CD4-positive, alpha-beta T cell (primary cell): ENCODE measurements around the gene FADS1. TPM values are rescaled to one million over a fixed set of nuclear protein-coding genes. Genes with fewer than 3 reads are reported as not detected.

ENCODE experiments used
- ATAC-seq: fragments of 200-7000 bp; cut with Tn5 transposase; one replicate; pipeline ENCODE4 v1.10.0; 2022; ENCODE audit warnings: mild to moderate bottlenecking; ENCODE audit not compliant: poor library complexity
- CTCF ChIA-PET: fragments of 350-600 bp; sonication (Branson Sonifier 250); formaldehyde crosslinking; loops from one replicate; lab custom pipeline; 2021; ENCODE audit warnings: antibody characterized with exemption, inconsistent platforms; lab: Charles Lee
- POLR2A ChIA-PET: fragments of 350-600 bp; sonication (Branson Sonifier 250); formaldehyde crosslinking; loops from one replicate; lab custom pipeline; 2021; ENCODE audit warnings: antibody characterized with exemption, inconsistent platforms; lab: Charles Lee
- DNase-seq, 14 experiments: peaks; one replicate each; pipeline ENCODE4 v3.0.0-alpha.2; 2013 to 2020; ENCODE audit warnings: mixed read lengths in 2 of 14
- H3K27ac ChIP-seq, 2 donors: one replicate each; pipeline versions ENCODE4 v1.5.1 to v1.7.0; 2013; ENCODE audit warnings: low read length in 2 of 2, low read depth in 1 of 2, mild to moderate bottlenecking in 1 of 2
- H3K27me3 ChIP-seq, 2 experiments: 1 replicate in 1 of 2; 2 replicates in 1 of 2; pipeline versions ENCODE4 v1.6.1 to v1.7.0; 2013; ENCODE audit warnings: low read length in 2 of 2, control low read depth in 1 of 2, mild to moderate bottlenecking in 1 of 2, moderate library complexity in 1 of 2; ENCODE audit not compliant: insufficient read depth in 2 of 2, control insufficient read depth in 1 of 2
- H3K36me3 ChIP-seq: one replicate; pipeline ENCODE4 v1.6.1; 2013; ENCODE audit warnings: low read length, control low read depth; ENCODE audit not compliant: insufficient read depth
- H3K4me1 ChIP-seq: one replicate; pipeline ENCODE4 v1.6.1; 2013; ENCODE audit warnings: low read length, control low read depth; ENCODE audit not compliant: insufficient read depth
- H3K4me3 ChIP-seq: one replicate; pipeline ENCODE4 v1.5.1; 2013; ENCODE audit warnings: mild to moderate bottlenecking, low read length, moderate library complexity
- H3K9me3 ChIP-seq, 2 experiments: 1 replicate in 1 of 2; 2 replicates in 1 of 2; pipeline versions ENCODE4 v1.6.1 to v1.7.0; 2013; ENCODE audit warnings: low read length in 2 of 2, mild to moderate bottlenecking in 2 of 2, control low read depth in 1 of 2, moderate library complexity in 1 of 2; ENCODE audit not compliant: control insufficient read depth in 1 of 2, insufficient read depth in 1 of 2
- H3K27ac Mint-ChIP-seq: one replicate; pipeline ENCODE4 v1.8.0; 2020; ENCODE audit warnings: mixed read lengths
- H3K27me3 Mint-ChIP-seq: one replicate; pipeline ENCODE4 v1.8.0; 2021; ENCODE audit warnings: mixed read lengths
- H3K36me3 Mint-ChIP-seq: one replicate; pipeline ENCODE4 v1.8.0; 2021; ENCODE audit warnings: low read depth, mixed read lengths
- H3K4me1 Mint-ChIP-seq: one replicate; pipeline ENCODE4 v1.8.0; 2021; ENCODE audit warnings: low read depth, mixed read lengths
- H3K4me3 Mint-ChIP-seq: one replicate; pipeline ENCODE4 v1.8.0; 2020; ENCODE audit warnings: mild to moderate bottlenecking, mixed read lengths
- H3K9me3 Mint-ChIP-seq: one replicate; pipeline ENCODE4 v1.8.0; 2020; ENCODE audit warnings: mixed read lengths
- CTCF ChIP-seq: fragments of 200-600 bp; IDR thresholded peaks from one replicate; pipeline ENCODE4 v1.8.0; 2022; ENCODE audit warnings: antibody characterized with exemption, mild to moderate bottlenecking
- intact Hi-C, 2 experiments: fragments of 100-400 bp; cut with DNase I in 1 of 2; cut with micrococcal nuclease in 1 of 2; formaldehyde crosslinking; loops; one replicate each; pipeline versions ENCODE4 v1.15.1 to v1.9.0; 2023 to 2025; cut with DNase I, micrococcal nuclease
- total RNA-seq, 174 experiments: library from RNA in 2 of 174; stranded (reverse) in 2 of 174; gene quantifications; one replicate each; pipeline ENCODE4 v1.2.3 and lab custom pipeline; 2021 to 2026

FADS1 gene
- total RNA-seq, 2 experiments from 2014 or later: 0.56 to 0.77 TPM

- no peak for ATAC-seq
- no peak overlapping the region for H3K27ac ChIP-seq
Measured at GRCh38 chr11:61753672-61754071, 63.1 kb downstream of the FADS1 start.

GRCh38 chr11:61752925-61753521 lies 63.8 kb downstream of the FADS1 start:
- H3K27me3 Mint-ChIP-seq: peaks cover 41% of the 10 kb centered on the region
- Histone ChIP-seq H3K27ac (no peak overlapping the region), H3K9me3 (peaks cover 0 to 9% of the 10 kb centered on the region in 2 experiments), H3K4me1 (peaks cover 25% of the 10 kb centered on the region), H3K4me3 (peak overlapping the region; percentile 49), H3K36me3 (no peaks in the 10 kb centered on the region), H3K27me3 (peaks cover 20 to 21% of the 10 kb centered on the region in 2 experiments)
- intact Hi-C loops: loop anchor here in 1 of 2 experiments (2.0 kb wide), 1 partner anchor 356 kb away; no protein-coding TSS in a partner anchor
- H3K4me1 Mint-ChIP-seq: peaks cover 10% of the 10 kb centered on the region
- no peaks in the 10 kb centered on the region for H3K9me3 Mint-ChIP-seq
- CTCF ChIA-PET: interaction anchor here (1.1 kb wide), 1 partner anchor 44 kb away, joined by 3 read pairs; no protein-coding TSS in a partner anchor
- no peak overlapping the region for H3K27ac Mint-ChIP-seq
- no peak for TF ChIP-seq CTCF
- ATAC-seq (peak; percentile 11), DNase-seq (no peak)
- POLR2A ChIA-PET: no interaction called here
- peak overlapping the region; percentile 69 for H3K4me3 Mint-ChIP-seq
- H3K36me3 Mint-ChIP-seq: no peaks in the 10 kb centered on the region

More at GRCh38 chr11:61753672-61754071, 63.1 kb downstream of the FADS1 start:
- Histone ChIP-seq H3K27me3 (peaks cover 19 to 20% of the 10 kb centered on the region in 2 experiments), H3K9me3 (peaks cover 0 to 9% of the 10 kb centered on the region in 2 experiments), H3K4me1 (peaks cover 25% of the 10 kb centered on the region), H3K36me3 (no peaks in the 10 kb centered on the region), H3K4me3 (no peak overlapping the region)
- Mint-ChIP-seq H3K9me3 (no peaks in the 10 kb centered on the region), H3K27ac (no peak overlapping the region), H3K36me3 (no peaks in the 10 kb centered on the region), H3K4me3 (peak overlapping the region; percentile 69), H3K27me3 (peaks cover 40% of the 10 kb centered on the region), H3K4me1 (peaks cover 10% of the 10 kb centered on the region)
- ChIA-PET CTCF (interaction anchor here (1.1 kb wide), 1 partner anchor 44 kb away, joined by 3 read pairs; no protein-coding TSS in a partner anchor), POLR2A (no interaction called here)
- intact Hi-C loops: loop anchor here in 1 of 2 experiments (2.0 kb wide), 1 partner anchor 355 kb away; no protein-coding TSS in a partner anchor
- DNase-seq: no peak
- TF ChIP-seq CTCF: no peak

GRCh38 chr11:61752117-61752924 lies 64.5 kb downstream of the FADS1 start, which contains the start of gene MYRF:
Gene MYRF, plus strand, starts transcription at chr11:61752636. Its CDS starts 109 bp downstream, at chr11:61752745.
- ATAC-seq: peak; percentile 93
- CTCF ChIA-PET: no interaction called here

More at GRCh38 chr11:61752117-61752924, 64.5 kb downstream of the FADS1 start, which contains the start of gene MYRF:
- POLR2A ChIA-PET: interaction anchor here (0.6 kb wide), 1 partner anchor 919 kb away, joined by 3 read pairs; no protein-coding TSS in a partner anchor
- DNase-seq: peak; percentile 23 to 79 (median 53)
- Mint-ChIP-seq H3K4me1 (peaks cover 10% of the 10 kb centered on the region), H3K9me3 (no peaks in the 10 kb centered on the region), H3K4me3 (peak within 1 kb of the TSS; percentile 69), H3K27me3 (peaks cover 41% of the 10 kb centered on the region), H3K36me3 (no peaks in the 10 kb centered on the region), H3K27ac (no peak within 1 kb of the TSS)
- H3K36me3 ChIP-seq: no peaks in the 10 kb centered on the region
- H3K4me1 ChIP-seq: peaks cover 29% of the 10 kb centered on the region
- no peak for TF ChIP-seq CTCF
- H3K9me3 ChIP-seq: peaks cover 0 to 9% of the 10 kb centered on the region in 2 experiments
- intact Hi-C loops: loop anchor here in 1 of 2 experiments (2.0 kb wide), 1 partner anchor 356 kb away; no protein-coding TSS in a partner anchor
- peak within 1 kb of the TSS; percentile 49 for H3K4me3 ChIP-seq
- H3K27ac ChIP-seq: no peak within 1 kb of the TSS
- H3K27me3 ChIP-seq: peaks cover 20 to 24% of the 10 kb centered on the region in 2 experiments
